Stimulated activated CD4-positive, alpha-beta T cell treated with anti-CD3 and anti-CD28 coated beads, Interleukin-15, amount 100 ng/mL, for 48 hours (primary cell): ENCODE measurements around the gene CCNQ.

ENCODE experiments used
- DNase-seq, 2 donors: peaks; one replicate each; pipeline ENCODE4 v3.0.0-alpha.2; 2020; ENCODE audit warnings: low read depth in 2 of 2

The CCNQ gene

GRCh38 chrX:153598541-153599191 lies at the start of gene CCNQ:
Gene CCNQ, minus strand, starts transcription at chrX:153599139. Its CDS starts 66 bp downstream, at chrX:153599073.
- no peak for DNase-seq

GRCh38 chrX:153647461-153648357 lies 48.8 kb upstream of the CCNQ start:
- DNase-seq: no peak

DNA sequence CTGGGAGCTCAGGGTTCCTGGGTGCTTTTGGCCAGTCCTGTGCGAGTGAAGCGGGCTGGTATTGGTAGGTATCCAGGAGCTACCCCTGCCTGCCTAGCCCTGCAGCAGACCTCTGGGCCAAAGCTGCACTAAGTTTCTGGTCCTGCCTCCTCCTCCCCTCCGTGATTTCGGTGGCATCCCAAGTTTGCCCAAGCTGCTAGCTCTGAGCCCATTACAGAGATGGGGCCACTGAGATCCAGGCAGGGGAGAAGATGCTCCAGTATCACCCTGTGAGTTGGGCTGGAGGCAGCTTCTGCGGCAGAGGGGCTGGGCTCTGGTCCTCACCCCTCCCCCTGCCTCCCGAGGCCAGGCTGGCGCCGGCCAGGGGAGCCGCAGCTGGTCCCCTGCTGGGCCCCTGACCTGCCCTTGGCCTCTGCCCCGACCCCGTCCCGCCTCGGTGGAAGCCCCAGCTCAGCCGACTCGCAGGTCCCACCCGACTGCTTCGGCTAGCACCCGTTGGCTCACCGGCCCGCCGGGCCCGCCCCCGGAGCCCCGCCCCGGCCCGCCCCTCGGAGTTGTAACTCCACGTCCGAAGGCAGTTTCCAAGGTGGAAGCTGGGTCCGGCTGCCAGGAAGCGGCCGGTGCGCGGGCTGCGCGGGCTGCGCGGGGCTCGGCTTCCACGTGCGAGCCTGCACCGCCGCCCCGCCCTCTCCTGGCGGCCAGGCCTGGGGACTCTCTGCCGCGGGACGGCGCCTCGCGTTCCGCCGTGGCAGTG lies 47.9 kb upstream of the CCNQ start, which contains the start of gene DUSP9:
DUSP9 (plus strand) TSS at position 584 of the 754 bp plus-strand sequence. CDS start 751 bp downstream, outside the sequence.
- DNase-seq: no peak

DNA sequence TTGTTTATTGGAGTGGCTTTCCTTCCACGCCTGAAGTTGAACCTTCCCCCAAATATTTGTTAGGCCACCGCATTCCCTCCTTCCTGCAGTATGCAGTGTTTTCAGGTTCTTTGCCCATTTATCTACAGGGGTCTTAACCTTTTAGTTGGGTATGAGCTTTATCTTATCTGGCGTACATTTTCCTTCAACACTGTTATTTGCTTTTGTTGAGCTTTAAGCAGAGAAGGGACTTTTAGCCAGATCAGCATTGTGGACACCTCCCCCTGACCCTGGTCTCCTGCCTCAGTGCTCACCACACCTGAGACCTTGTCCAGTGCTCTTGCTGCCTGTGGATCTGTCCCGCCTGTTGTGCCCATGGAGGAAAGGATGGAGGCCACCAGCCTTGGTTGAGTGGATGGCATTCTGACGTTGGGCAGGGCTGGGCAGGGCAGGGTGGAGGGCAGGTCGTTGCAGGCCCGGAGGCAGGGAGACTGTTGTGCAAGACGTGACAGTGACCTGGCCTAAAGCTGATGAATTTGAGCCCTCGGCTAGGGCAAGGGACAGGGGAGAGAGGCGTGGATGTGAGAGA lies 47.1 kb upstream of the CCNQ start:
- DNase-seq: no peak

- DNase-seq: no peak
These were observed 46.2 kb upstream of the CCNQ start for GRCh38 chrX:153645151-153645550.

DNA sequence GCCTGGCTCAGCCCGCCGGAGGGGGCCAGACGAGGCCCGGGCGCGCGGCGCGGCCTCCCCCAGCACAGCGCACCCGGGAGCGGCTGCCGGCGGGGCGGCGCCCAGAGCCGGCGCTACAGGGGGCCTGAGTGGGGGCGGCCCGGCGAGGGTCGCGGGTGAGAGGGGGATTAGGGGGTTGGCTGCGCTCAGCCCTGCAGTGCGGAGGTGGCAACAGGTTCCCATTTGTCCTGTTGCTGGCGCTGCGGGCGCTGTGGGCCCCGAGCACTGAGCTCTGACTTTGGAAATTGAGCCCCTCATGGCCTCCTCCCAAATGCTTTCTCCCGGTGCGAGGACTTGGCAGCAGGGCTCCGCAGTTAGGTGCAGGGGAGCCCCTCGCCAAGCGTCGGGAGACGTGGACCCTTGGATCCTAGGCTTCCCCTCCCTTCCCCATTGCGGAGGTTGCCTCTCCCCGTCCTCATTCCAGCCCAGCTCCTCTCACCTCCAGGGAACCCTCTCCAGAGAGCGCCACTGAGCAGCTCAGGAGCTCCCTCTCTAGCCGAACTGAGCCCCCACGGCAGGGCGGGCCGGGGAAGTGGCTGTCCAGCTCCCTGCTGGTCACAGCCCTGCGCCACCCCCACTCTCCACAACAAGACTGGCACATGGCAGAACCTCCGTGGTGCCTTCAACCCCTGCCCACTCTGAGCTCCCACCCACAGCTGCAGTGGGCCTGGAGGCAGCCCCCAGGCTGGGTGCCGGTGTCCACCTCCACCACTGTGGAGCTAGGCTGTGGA lies 45.6 kb upstream of the CCNQ start:
- no peak for DNase-seq

GRCh38 chrX:153643431-153644351 lies 44.8 kb upstream of the CCNQ start:
- no peak for DNase-seq

DNA sequence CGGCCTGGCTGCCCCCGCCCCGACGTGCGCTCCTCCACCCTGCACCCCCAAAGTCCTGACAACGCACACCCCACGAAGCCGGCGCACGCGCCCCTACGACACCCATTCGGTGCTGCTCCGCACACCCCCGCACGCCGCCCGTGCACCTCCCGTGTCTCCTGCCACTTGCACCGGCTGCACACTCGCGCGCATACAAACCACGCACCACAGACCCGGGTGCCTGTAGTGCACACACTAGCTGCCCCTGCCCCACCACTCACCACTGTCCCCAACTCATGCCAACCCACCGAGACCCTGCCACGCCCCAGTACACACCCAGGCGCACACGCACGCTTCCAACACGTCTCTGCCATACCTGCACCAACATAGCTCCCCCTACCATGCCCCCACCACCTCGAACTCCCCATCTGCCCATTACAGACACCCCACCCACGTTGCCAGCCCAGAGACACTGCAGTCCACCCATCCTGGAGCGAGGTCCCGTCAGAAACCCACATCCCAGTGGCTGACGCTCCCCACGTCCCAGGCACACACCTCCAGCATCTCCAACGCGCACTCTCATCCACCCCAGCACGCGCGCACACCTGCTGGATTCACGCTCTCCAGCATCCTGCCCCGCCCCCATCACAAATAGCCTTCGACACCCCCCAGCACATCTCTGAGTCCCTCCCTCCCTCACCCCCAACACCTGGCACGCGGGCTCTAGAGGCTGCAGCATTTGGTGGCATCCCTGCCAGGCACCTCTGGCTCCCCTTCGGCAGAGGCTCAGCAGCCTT lies 43.9 kb upstream of the CCNQ start:
- DNase-seq: no peak

DNA sequence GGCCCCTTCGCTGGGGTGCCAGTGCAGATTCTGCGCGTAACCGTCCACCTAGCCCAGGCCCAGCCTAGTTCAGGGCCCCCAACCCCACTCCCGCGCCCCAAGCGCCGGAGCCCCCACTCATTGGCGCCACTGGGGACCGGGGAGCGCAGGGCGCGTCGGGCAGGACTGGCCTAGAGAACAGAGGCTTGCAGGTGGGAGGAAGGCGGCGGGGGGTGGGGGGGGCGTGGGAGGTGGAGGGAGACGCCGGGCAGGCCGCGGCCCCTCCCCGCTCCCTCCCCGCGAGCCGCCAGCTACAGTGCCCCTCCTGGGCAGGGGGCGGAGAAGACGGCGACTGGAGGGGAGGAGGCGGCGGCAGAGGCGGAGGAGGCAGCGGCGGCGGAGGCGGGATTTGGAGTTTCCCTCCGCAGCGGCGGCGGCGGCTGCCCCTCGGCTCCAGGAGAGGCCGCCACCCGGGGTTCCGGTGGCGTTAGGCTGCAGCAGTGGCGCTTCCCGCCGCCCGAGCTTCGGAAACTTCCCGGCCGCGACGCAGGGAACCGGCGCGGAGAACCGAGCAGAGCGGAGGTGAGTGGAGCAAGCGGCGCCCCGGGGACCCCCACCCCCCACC lies 43.2 kb upstream of the CCNQ start:
- DNase-seq: no peak

DNA sequence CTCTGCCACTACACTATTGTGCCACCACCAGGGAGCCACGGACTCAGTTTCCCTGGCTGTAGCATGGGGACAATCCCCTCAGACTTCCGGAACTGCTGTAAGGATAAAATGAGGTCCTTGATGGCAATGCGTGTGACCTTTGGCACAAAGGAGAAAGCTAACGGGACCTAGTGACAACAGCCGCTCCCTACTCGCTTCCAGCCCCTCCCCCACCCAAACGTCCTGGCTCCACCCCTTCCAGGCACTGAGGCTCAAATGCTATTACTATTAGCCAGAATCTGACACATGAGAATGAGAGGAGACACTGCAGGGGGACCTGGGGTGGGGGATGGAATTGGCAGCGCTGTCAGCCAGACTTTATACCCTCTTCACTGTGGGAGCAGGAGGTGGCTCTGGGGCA lies 42.7 kb upstream of the CCNQ start:
- DNase-seq: no peak

DNA sequence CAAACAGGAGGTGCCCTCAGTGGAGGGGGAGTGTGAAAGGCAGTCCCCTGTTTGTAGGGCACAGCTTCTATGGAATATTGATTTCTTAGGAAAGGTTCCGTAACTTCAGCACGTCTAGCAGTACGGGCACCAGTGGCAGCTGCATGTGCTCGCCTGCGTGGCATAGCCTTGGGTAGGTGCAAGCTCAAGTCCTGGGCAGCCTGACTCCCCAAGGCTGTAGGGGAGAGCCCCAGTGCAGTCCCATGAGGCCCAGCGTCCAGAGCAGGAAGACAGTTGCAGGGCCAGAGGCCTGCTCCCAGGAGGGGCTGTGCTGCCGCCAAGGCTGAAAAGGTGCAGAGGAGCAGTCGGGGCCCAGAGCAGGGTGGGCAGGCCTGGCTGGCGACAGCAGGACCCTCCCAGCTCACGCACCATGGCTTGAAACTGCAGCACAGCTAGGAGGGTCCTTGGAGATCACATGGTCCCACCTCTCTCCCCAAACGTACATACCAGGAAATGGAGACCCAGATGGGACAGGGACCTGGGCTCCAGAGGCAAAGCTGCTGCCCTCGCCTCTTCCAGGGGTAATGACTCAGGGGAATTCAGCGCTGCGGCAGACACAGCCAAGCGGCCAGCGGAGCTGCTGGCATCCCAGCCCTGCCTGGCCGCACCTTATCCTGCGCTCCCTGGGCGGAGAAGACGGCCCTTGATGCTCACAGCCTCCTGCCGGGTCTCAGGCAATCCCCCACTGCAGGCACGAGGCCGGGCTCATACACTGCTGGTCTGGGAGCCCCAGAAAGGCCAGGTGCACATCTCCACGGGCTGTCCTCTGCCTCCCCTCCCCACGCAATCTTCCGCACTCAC lies 42.0 kb upstream of the CCNQ start:
- DNase-seq: no peak

GRCh38 chrX:153640045-153640686 lies 41.2 kb upstream of the CCNQ start:
- DNase-seq: no peak

DNA sequence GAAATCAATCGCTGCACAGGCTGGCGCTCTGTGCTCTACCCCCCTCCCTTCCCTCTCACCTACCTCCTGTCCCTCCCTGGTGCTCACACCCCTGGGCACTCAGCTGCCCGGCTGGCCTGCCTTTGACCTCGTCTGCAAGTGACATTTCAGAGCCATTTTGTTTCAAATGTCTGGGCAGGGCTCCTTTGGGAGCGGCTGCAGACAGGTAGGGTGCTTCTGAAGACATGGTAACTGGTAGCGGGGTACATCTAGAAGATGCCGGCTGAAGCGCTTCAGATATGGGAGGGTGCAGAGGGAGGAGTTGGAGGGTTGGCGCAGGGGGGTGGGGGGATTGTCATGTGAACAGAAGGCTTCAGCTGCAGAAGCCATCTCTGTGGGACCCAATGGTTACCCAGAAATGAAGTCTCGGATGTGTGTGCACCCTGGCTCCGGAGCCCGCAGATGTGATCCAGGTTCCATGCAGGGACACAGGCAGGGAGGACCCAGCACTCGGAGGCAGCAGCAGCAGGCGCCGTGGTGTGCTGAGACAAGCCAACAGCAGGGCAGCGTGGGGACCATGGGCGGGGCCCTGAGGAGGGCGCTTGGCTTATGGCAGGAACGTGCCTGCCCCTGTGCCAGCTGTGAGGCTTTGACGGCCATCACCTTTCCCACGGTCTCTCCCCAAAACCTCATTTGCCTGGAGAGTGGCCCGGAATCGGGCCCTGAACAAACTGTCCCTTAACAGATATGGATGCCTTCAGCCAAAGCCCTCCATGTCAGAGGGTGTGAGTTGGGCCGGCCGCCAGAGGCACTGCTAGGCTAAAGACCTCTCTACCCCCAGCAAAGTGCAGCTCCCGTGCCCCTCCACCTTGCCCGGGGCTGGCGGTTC lies 40.5 kb upstream of the CCNQ start:
- no peak for DNase-seq

DNA sequence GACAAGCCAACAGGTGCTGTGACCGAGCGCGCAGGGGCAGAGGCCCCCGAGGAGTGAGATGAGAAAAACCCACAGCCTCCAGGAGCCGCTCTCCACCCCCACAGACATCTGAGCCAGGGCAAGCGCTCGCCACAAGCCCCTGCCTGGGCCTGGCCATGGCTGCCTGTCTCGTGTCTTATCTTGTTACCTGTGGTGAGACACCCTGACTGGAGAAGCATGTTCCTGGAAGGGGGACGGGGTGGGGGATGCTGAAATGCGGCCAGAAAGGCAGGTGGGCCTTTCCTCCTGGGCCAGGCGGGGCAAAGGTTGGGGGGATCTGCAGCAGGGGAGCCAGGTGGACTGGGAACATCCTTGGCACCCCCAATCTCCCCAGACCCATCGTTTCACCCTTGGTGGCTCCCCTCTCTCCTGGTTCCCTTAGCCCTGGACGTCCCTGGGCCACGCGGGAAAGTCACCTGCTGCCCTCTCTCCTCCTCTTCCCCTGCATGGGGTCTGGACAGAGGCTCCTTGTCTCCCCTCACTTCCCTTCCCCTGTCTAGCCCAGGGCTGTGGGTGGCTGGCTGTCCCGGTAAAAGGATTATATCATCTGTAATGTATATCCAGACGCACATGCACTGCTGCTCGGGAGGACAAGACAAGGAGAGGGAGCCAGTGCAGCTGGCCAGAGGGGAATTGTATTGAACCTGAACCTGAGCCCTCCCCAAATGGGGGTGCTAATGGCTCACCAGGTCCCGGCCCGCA lies 39.7 kb upstream of the CCNQ start:
- DNase-seq: no peak

- DNase-seq: no peak
These were observed 39.1 kb upstream of the CCNQ start for GRCh38 chrX:153638041-153638371.
